GM23338 (cell line): ENCODE measurements around the gene MDH1B. TPM values are rescaled to one million over a fixed set of nuclear protein-coding genes. Genes with fewer than 3 reads are reported as not detected.

ENCODE experiments used
- ATAC-seq: fragments of 200-7000 bp; cut with Tn5 transposase; 3 replicates; pipeline ENCODE4 v1.9.1; 2020
- DNase-seq: peaks from one replicate; pipeline ENCODE4 v3.0.0-alpha.2; 2015; ENCODE audit warnings: low spot score
- H2AFZ ChIP-seq: fragments of 200-600 bp; sonication (generic); 2 replicates; pipeline ENCODE4 v1.8.0; 2016; ENCODE audit warnings: antibody characterized with exemption, mild to moderate bottlenecking, moderate library complexity
- H3F3A ChIP-seq: fragments of 200-600 bp; sonication (generic); replicated peaks from 2 replicates; pipeline ENCODE4 v1.8.0; 2017; ENCODE audit warnings: antibody characterized with exemption, mixed run types, low read depth
- H3K27ac ChIP-seq: fragments of 200-600 bp; sonication (generic); 2 replicates; pipeline ENCODE4 v1.6.1; 2016; ENCODE audit warnings: low read depth
- H3K27me3 ChIP-seq: fragments of 200-600 bp; sonication (generic); 2 replicates; pipeline ENCODE4 v1.8.0; 2016; ENCODE audit warnings: mild to moderate bottlenecking, mixed run types, moderate library complexity; ENCODE audit not compliant: insufficient read depth
- H3K36me3 ChIP-seq: fragments of 200-600 bp; sonication (generic); 2 replicates; pipeline ENCODE4 v1.8.0; 2016; ENCODE audit warnings: mild to moderate bottlenecking; ENCODE audit not compliant: insufficient read depth
- H3K4me1 ChIP-seq: fragments of 200-600 bp; sonication (generic); 2 replicates; pipeline ENCODE4 v1.8.0; 2016; ENCODE audit warnings: mild to moderate bottlenecking, moderate library complexity; ENCODE audit not compliant: insufficient read depth
- H3K4me2 ChIP-seq: fragments of 200-600 bp; sonication (generic); 2 replicates; pipeline ENCODE4 v1.7.1; 2017; ENCODE audit warnings: mixed run types
- H3K4me3 ChIP-seq: fragments of 200-600 bp; sonication (generic); 2 replicates; pipeline ENCODE4 v1.6.1; 2016; ENCODE audit warnings: mixed run types
- H3K79me2 ChIP-seq: fragments of 200-600 bp; sonication (generic); replicated peaks from 2 replicates; pipeline ENCODE4 v1.8.0; 2017; ENCODE audit warnings: mild to moderate bottlenecking; ENCODE audit not compliant: insufficient read depth
- H3K9me2 ChIP-seq: fragments of 200-600 bp; sonication (generic); 2 replicates; pipeline ENCODE4 v1.8.0; 2017; ENCODE audit not compliant: insufficient read depth
- H4K20me1 ChIP-seq: fragments of 200-600 bp; sonication (generic); replicated peaks from 2 replicates; pipeline ENCODE4 v1.8.0; 2017; ENCODE audit warnings: mild to moderate bottlenecking; ENCODE audit not compliant: insufficient read depth
- H3K27ac Mint-ChIP-seq: 2 replicates; pipeline ENCODE4 v1.8.0; 2020; ENCODE audit warnings: inconsistent platforms, mild to moderate bottlenecking, moderate library complexity, mixed read lengths
- H3K27me3 Mint-ChIP-seq: 3 replicates; pipeline ENCODE4 v1.8.0; 2022; ENCODE audit warnings: low read depth, mild to moderate bottlenecking, moderate library complexity, mixed read lengths, inconsistent platforms; ENCODE audit not compliant: insufficient read depth, poor library complexity
- H3K36me3 Mint-ChIP-seq: 3 replicates; pipeline ENCODE4 v1.8.0; 2021; ENCODE audit warnings: low read depth, mild to moderate bottlenecking, inconsistent platforms, moderate library complexity, mixed read lengths
- H3K4me1 Mint-ChIP-seq: 3 replicates; pipeline ENCODE4 v1.8.0; 2020; ENCODE audit warnings: mild to moderate bottlenecking, inconsistent platforms, mixed read lengths
- H3K4me3 Mint-ChIP-seq: 3 replicates; pipeline ENCODE4 v1.8.0; 2021; ENCODE audit warnings: moderate library complexity, mild to moderate bottlenecking, inconsistent platforms, mixed read lengths
- H3K9me3 Mint-ChIP-seq: 3 replicates; pipeline ENCODE4 v1.8.0; 2020; ENCODE audit warnings: moderate library complexity, mild to moderate bottlenecking, inconsistent platforms, mixed read lengths
- CREB1 ChIP-seq: fragments of 250-450 bp; sonication (Bioruptor Pico); IDR thresholded peaks from 2 replicates; pipeline ENCODE4 v1.5.0; 2020; ENCODE audit warnings: low read depth, mild to moderate bottlenecking, moderate library complexity
- CTCF ChIP-seq, 2 experiments: fragments of 200-600 bp in 1 of 2; sonication (generic) in 1 of 2; conservative IDR thresholded peaks; 2 replicates each; pipeline versions ENCODE4 v1.5.1 to v1.6.1; 2016 to 2017; ENCODE audit warnings: antibody characterized with exemption in 2 of 2, low read depth in 2 of 2, mild to moderate bottlenecking in 2 of 2, moderate library complexity in 1 of 2
- EZH2 ChIP-seq: fragments of 200-600 bp; sonication (generic); IDR thresholded peaks from one replicate; pipeline ENCODE4 v1.8.0; 2017; ENCODE audit warnings: antibody characterized with exemption, mild to moderate bottlenecking, low read depth; ENCODE audit not compliant: unreplicated experiment
- EZH2phosphoT487 ChIP-seq: fragments of 200-600 bp; sonication (generic); IDR thresholded peaks from one replicate; pipeline ENCODE4 v1.8.1; 2018; ENCODE audit warnings: antibody characterized with exemption; ENCODE audit not compliant: unreplicated experiment
- JUNB ChIP-seq: IDR thresholded peaks from one replicate; pipeline ENCODE4 v1.6.1; 2016; ENCODE audit warnings: antibody characterized with exemption; ENCODE audit not compliant: unreplicated experiment
- NANOG ChIP-seq: IDR thresholded peaks from 2 replicates; pipeline ENCODE4 v1.6.1; 2016; ENCODE audit warnings: antibody characterized with exemption, borderline replicate concordance
- POLR2AphosphoS5 ChIP-seq: IDR thresholded peaks from 2 replicates; pipeline ENCODE4 v1.6.1; 2016; ENCODE audit warnings: antibody characterized with exemption, low read depth
- REST ChIP-seq: IDR thresholded peaks from one replicate; pipeline ENCODE4 v1.6.1; 2018; ENCODE audit warnings: antibody characterized with exemption; ENCODE audit not compliant: unreplicated experiment
- STAT1 ChIP-seq: IDR thresholded peaks from one replicate; pipeline ENCODE4 v1.6.1; 2016; ENCODE audit warnings: antibody characterized with exemption; ENCODE audit not compliant: unreplicated experiment
- ZNF114 ChIP-seq: fragments of 250-450 bp; sonication (Bioruptor Pico); IDR thresholded peaks from 2 replicates; pipeline ENCODE4 v1.5.0; 2020; ENCODE audit warnings: mild to moderate bottlenecking, moderate library complexity
- polyA plus RNA-seq: library from polyadenylated mRNA; unstranded; fragments of >200 nt; fragmentation: Nextera tagmentation; extraction: Ambion mirVana; gene quantifications from 2 replicates; pipeline ENCODE4 v1.2.1, GENCODE V29; 2016
- total RNA-seq: library from RNA; depleted of rRNA; stranded (reverse); fragments of >200 nt; shearing (Covaris generic); gene quantifications from 2 replicates; pipeline ENCODE4 v1.2.3, GENCODE V29; 2014

The MDH1B gene
- total and polyA plus RNA-seq, 2 experiments from 2014 or later = 1.7 to 1.8 TPM

DNA sequence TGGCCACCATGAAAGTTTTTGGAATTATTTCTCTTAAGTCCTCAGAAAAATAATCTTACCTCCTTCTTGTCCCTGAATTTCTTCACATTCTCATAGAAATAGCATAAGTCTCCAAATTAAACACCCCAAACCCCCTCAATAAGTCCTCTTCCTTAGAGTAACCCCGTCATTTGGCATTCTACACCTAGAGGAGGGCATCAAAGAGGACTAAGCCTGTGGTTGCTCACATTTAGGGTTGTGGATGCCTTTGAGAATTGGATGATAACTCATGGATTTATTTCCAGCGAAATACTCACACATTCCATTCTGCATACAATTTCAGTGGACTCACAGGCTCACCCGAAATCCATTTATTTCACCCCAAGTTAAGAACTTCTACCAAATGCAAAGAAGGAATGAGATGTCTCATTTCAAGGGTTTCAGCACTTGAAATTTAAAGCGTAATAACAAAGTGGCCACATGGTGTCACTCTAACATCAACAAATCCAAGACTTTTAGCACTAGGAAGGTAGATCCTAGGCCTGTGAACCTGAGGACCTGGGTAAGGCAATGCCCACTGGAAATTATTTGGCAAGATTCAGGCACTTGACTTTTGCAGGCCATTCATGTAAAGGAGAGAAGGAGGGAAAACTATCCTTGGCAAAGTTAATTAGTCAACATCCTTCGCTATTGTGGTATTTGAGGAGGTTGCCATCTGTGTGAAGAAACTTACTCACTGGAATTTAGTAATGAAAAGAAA, 71.6 kb downstream of the MDH1B start:
- Mint-ChIP-seq H3K9me3 (no peaks in the 10 kb centered on the region), H3K4me3 (no peak overlapping the region), H3K27me3 (no peaks in the 10 kb centered on the region), H3K27ac (no peak overlapping the region), H3K36me3 (no peaks in the 10 kb centered on the region), H3K4me1 (no peaks in the 10 kb centered on the region)
- Histone ChIP-seq H3K27me3 (no peaks in the 10 kb centered on the region), H3K4me3 (no peak overlapping the region), H3K27ac (no peak overlapping the region), H3K4me2 (no peak overlapping the region), H2AFZ (no peak overlapping the region), H3F3A (no peaks in the 10 kb centered on the region), H4K20me1 (no peaks in the 10 kb centered on the region), H3K36me3 (no peaks in the 10 kb centered on the region), H3K9me2 (no peaks in the 10 kb centered on the region), H3K79me2 (no peaks in the 10 kb centered on the region), H3K4me1 (no peaks in the 10 kb centered on the region)
- peak; percentile 90 to 93 for TF ChIP-seq CTCF (conservative IDR thresholded peaks at IDR 0.05; ENCODE audit: low read depth in 2 of 2)
- no peak for TF ChIP-seq JUNB
- DNase-seq (peak; percentile 88), ATAC-seq (peak; percentile 93)

DNA sequence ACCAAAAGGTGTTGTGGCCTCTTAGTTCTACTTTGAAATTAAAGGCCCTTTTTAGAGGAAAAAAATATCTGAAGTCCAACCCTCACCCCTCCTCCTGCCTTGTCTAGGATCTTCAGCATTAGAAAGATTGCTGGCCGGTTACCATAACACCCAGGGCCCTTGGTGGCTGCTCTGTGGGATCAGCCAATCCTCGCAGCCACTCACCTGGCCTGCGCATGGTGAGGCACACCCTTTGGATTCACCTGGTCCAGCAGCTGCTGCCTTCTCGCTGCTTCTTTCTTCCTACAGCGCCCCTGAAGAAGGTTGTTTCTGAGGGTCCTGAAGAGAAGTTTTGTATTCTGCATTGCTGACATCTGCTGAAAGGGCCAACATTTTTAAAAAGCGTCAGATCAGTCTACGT, 72.2 kb downstream of the MDH1B start:
- Mint-ChIP-seq H3K36me3 (no peaks in the 10 kb centered on the region), H3K27ac (no peak overlapping the region), H3K4me1 (no peaks in the 10 kb centered on the region), H3K4me3 (no peak overlapping the region), H3K27me3 (no peaks in the 10 kb centered on the region), H3K9me3 (no peaks in the 10 kb centered on the region)
- Histone ChIP-seq H3K4me1 (no peaks in the 10 kb centered on the region), H3K79me2 (no peaks in the 10 kb centered on the region), H3K27me3 (no peaks in the 10 kb centered on the region), H3F3A (no peaks in the 10 kb centered on the region), H2AFZ (no peak overlapping the region), H3K9me2 (no peaks in the 10 kb centered on the region), H3K4me2 (no peak overlapping the region), H3K27ac (no peak overlapping the region), H4K20me1 (no peaks in the 10 kb centered on the region), H3K4me3 (no peak overlapping the region), H3K36me3 (no peaks in the 10 kb centered on the region)
- peak; percentile 11 for DNase-seq
- ATAC-seq = peak; percentile 70
- no peak for TF ChIP-seq JUNB
- TF ChIP-seq EZH2phosphoT487 = no peak

DNA sequence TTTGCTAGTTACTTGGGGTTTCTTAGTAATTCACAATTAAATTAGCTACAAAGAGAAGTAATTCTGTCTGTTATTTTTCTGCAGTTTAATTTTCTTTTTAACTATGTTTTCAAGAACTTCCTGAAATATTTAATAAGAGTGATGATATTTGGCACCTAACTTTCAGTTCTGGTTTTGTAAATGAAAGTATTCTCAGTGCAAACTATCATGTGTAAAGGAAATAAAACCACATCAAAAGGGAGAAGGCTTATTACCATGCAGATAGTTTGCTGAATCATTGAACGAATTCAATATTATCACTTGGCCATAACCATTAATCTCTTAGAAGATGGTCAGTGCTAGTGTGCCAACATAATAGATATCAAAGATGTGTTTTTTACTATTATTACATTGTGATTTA, 76.1 kb downstream of the MDH1B start:
- H3K27me3 Mint-ChIP-seq = no peaks in the 10 kb centered on the region
- no peak for TF ChIP-seq STAT1
- no peak for TF ChIP-seq JUNB
- no peak for TF ChIP-seq EZH2
- no peak for TF ChIP-seq EZH2phosphoT487
- TF ChIP-seq CREB1 (CRISPR knock-in tag) = no peak
- no peak for TF ChIP-seq REST
- no peak for TF ChIP-seq CTCF (conservative IDR thresholded peaks at IDR 0.05; ENCODE audit: low read depth in 2 of 2)
- TF ChIP-seq NANOG = no peak
- no peak for TF ChIP-seq POLR2AphosphoS5
- no peak for TF ChIP-seq ZNF114

More for the DNA sequence above, 76.1 kb downstream of the MDH1B start:
- H3K36me3 ChIP-seq = no peaks in the 10 kb centered on the region
- no peak for ATAC-seq
- no peaks in the 10 kb centered on the region for H3K9me2 ChIP-seq
- Mint-ChIP-seq H3K9me3 (no peaks in the 10 kb centered on the region; the same call in 2 of the 3 replicates), H3K27ac (no peak overlapping the region), H3K36me3 (no peaks in the 10 kb centered on the region), H3K4me3 (no peak overlapping the region), H3K4me1 (no peaks in the 10 kb centered on the region)
- DNase-seq = no peak
- H2AFZ ChIP-seq = no peak overlapping the region
- no peak overlapping the region for H3K27ac ChIP-seq
- H3K4me3 ChIP-seq = no peak overlapping the region
- H3F3A ChIP-seq = no peaks in the 10 kb centered on the region
- no peaks in the 10 kb centered on the region for H3K79me2 ChIP-seq
- no peaks in the 10 kb centered on the region for H3K4me1 ChIP-seq
- no peaks in the 10 kb centered on the region for H3K27me3 ChIP-seq
- H3K4me2 ChIP-seq = no peak overlapping the region
- H4K20me1 ChIP-seq = no peaks in the 10 kb centered on the region
